Stimulated activated CD4-positive, alpha-beta T cell treated with anti-CD3 and anti-CD28 coated beads, Interleukin-2, amount 100 ng/mL, for 4 hours (primary cell): Measurements from ENCODE around the gene RRAS2.
"Not testable (repeated sequence)": the region's sequence is repeated elsewhere in the genome, so short reads cannot be mapped to it uniquely, and the experiment has no call there.

ENCODE experiments used
- DNase-seq: peaks from one replicate; pipeline ENCODE4 v3.0.0-alpha.2; 2020; ENCODE audit warnings: low read depth

Gene RRAS2

DNA sequence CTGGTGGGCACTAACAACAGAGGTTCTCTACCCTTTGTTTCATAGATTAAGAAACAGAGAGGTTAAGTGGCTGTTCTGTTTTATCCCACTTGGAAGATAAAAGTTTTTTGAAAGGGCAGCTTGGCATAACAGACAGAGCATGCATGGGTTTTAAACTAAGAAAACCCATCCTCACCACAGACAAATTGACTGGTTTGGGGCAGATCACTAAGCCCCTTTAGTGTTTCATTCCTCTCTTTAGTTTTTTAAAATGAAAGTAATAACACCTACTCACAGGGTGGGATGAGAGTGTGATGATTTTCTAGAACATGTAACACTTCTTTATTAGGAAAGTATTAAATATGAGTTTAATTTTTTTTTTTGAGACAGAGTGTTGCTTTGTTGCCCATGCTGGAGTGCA lies 12.3 kb upstream of the RRAS2 start:
- DNase-seq, result no peak

GRCh38 chr11:14370496-14370895 lies 11.5 kb upstream of the RRAS2 start:
- no peak for DNase-seq

GRCh38 chr11:14369598-14369997 lies 10.6 kb upstream of the RRAS2 start:
- no peak for DNase-seq

GRCh38 chr11:14366936-14367335 lies 8.0 kb upstream of the RRAS2 start:
- no peak for DNase-seq

DNA sequence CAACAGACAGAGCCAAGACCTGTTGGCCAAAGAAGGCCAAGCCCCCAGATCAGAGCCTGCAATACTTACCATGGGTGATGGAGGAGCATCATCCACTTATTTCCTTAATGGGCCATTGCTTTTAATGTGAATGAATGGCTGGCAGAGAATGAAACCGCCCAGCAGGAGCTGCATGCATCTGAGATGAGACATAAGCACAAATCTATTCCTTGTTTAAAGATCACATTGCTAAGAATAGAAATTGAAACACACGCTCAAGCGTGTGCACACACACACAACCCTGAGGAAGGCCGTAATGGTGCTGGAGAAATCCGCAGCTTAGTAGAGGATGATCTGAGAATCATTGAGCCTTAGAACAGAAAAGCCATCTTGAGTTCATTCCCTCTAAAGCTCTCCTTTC lies 5.3 kb upstream of the RRAS2 start:
- no peak for DNase-seq

DNA sequence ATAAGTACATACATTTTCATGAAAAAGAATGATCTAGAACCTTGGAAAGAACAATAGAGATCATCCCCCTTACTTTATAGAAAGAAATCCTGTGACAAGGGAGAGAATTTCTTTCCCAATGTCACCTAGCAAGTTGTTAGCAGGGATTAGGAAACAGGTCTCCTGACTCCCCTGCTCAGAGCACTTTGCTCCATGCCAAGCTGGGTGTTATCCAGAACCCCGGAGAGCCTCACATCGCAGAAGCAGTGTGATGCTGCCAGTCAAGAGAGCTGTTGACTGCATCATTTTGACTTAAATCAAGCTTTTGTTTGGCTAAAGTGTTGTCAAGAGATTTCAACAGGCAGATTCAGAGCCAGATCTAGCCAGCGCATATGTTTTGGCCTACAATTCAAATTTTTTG lies 3.6 kb upstream of the RRAS2 start:
- no peak for DNase-seq

DNA sequence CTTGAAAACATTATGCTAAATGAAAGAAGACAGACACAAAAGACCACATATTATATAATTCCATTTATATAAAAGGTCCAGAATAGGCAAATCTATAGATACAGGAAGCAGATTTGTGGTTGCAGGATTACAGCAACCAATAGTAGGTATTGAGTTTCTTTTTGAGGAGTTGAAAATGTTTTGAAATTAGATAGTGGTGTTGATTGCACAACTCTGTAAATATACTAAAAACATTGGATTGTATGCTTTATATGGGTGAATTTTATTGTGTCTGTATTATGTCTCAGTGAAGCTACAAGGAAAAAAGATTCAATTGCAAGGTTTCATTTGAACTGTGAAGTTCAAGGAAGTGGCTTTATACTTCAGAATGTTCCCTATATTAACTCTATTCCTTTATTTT lies 3.0 kb upstream of the RRAS2 start:
- no peak for DNase-seq

- no peak for DNase-seq
Measured at GRCh38 chr11:14360976-14361375, 2.0 kb upstream of the RRAS2 start.

- no peak for DNase-seq
Measured at GRCh38 chr11:14359501-14360031, 583 bp upstream of the RRAS2 start.

DNA sequence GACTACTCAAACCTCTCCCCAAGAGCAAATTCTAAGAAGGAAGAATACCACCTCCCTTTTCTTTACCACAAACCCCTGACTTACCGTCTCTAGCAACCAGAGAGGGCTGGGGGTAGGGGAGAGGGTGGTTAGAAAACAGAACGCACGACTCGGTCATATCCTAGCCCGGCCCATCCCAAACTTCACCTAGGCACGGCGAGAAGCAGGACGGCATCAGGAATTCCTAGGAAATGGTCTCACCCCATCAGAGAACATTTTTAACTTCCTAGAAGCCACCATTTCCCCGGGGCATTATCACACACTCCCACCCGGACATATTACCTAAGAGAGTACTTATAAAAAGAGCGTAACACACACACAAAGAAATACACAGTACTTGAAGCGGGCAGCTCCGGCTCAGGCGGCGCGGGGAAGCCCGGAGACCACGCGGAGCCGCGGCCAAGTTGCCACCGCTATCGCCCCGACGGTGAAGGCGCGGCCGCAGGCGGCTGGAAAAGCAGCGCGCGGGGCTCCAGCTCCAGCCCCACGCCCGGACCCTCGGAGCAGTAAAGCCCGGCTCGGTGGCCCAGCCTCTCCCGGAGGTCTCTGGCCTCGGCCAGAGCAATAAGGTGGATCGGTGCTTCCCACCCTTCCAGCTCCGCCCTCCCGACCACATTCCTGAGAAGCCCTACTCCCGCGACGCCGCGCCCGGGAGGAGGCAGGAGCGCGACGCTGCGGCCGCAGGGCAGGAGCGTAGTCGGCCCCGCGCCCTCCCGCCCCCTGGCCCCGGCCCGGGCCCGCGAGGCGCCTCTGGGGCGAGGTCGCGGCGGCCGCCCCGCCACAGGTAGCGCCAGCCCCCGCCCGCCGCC lies 878 bp downstream of the RRAS2 start:
- no peak for DNase-seq

- DNase-seq, result no peak
Measured at GRCh38 chr11:14356342-14356741, 2.6 kb downstream of the RRAS2 start.

DNA sequence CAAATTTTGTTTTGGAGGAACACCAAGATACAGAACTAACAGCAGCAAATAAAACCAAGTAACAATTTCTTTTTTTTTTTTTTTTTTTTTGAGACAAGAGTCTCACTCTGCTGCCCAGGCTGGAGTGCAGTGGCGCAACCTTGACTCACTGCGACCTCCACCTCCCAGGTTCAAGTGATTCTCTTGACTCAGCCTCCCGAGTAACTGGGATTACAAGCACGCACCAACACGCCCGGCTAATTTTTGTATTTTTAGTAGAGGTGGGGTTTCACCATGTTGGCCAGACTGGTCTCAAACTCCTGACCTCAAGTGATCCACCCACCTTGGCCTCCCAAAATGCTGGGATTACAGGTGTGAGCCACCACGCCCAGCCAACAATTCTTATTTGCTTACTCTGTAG lies 4.4 kb downstream of the RRAS2 start:
- DNase-seq, result not testable (repeated sequence)

GRCh38 chr11:14350716-14351238 lies 8.2 kb downstream of the RRAS2 start:
- no peak for DNase-seq

GRCh38 chr11:14350215-14350614 lies 8.8 kb downstream of the RRAS2 start:
- no peak for DNase-seq

- DNase-seq, result no peak
Measured at GRCh38 chr11:14347991-14348390, 11.0 kb downstream of the RRAS2 start.

- no peak for DNase-seq
Measured at GRCh38 chr11:14347494-14347893, 11.5 kb downstream of the RRAS2 start.

- no peak for DNase-seq
Measured at GRCh38 chr11:14346303-14346955, 12.6 kb downstream of the RRAS2 start.

- no peak for DNase-seq
Measured at GRCh38 chr11:14345668-14346067, 13.3 kb downstream of the RRAS2 start.

GRCh38 chr11:14345016-14345415 lies 14.0 kb downstream of the RRAS2 start:
- DNase-seq, result not testable (repeated sequence)

DNA sequence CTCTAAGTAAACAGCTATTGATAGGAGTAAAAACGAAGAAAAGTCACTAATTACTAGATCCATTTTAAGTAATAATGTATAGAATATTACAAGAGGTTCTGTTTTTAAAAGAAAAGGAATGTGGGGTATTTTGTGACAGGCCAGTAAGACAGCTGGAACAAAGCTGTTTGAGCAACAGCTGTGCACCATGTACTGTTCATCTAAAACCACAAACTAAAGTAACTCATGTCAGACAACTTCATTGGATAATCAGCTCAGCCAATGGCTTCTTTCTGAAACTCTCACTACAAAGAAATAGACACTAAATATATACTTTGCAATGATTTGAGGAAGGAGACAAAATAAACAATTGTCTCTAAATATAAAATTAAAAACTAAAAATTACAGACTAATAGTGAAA lies 16.1 kb downstream of the RRAS2 start:
- no peak for DNase-seq

DNA sequence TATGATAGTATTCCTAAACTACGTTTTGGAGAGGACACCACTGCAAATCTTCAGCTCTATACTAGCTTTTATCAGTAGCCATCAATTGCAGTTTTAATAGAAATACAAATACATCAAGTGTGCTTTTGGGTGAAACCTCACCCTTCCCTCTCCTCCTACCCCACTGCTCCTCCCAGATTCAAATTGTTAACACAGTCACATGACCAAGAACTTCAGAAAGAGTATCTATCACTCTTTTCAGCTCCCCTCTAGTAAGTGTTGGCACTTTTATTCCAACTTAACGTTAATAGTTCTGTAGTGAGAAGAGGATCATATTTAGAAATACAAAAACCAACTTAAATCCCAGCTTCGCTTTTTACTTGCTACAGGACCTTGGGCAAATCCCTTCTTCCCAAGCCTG lies 17.0 kb downstream of the RRAS2 start:
- no peak for DNase-seq

GRCh38 chr11:14340721-14341120 lies 18.3 kb downstream of the RRAS2 start:
- no peak for DNase-seq

DNA sequence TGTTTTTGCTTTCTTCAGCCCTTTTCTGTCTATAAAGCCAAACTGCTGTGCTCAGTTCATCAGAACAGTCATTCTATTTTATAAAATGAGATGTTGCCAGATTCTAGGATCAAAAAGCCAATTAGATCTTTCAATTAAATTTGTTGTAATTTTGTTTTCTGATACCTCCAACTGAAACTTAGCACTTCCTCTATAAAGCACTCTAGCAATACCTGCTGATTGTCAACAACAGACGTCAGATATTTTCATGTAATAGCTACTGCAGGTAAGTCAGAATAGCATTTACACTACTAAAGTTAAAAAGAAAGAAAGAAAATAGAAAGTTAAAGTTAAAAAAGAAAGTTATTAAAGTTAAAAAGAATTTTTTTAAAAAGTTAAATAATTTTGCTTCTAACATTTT lies 19.6 kb downstream of the RRAS2 start:
- DNase-seq, result no peak
